Smooth muscle cell (in vitro differentiated cells): ENCODE results near the gene STK17A. TPM values are rescaled to one million over a fixed set of nuclear protein-coding genes. Genes with fewer than 3 reads are reported as not detected.

Experiments
- DNase-seq: peaks from one replicate; lab custom pipeline; 2025; ENCODE audit not compliant: unreplicated experiment; lab: John Stamatoyannopoulos, UW
- H2AFZ ChIP-seq: fragments of 200-600 bp; sonication (generic); 2 replicates; pipeline ENCODE4 v1.6.0; 2016; ENCODE audit warnings: antibody characterized with exemption, low read depth, mild to moderate bottlenecking
- H3F3A ChIP-seq: fragments of 200-600 bp; sonication (generic); 2 replicates; pipeline ENCODE4 v1.6.0; 2017; ENCODE audit warnings: antibody characterized with exemption, low read depth
- H3K27ac ChIP-seq: fragments of 200-600 bp; sonication (generic); 2 replicates; pipeline ENCODE4 v1.5.1; 2016; ENCODE audit warnings: low read depth, mild to moderate bottlenecking
- H3K27me3 ChIP-seq: fragments of 200-600 bp; sonication (generic); 2 replicates; pipeline ENCODE4 v1.6.1; 2016; ENCODE audit warnings: low read depth, mild to moderate bottlenecking
- H3K36me3 ChIP-seq: fragments of 200-600 bp; sonication (generic); 2 replicates; pipeline ENCODE4 v1.5.1; 2016; ENCODE audit warnings: low read depth
- H3K4me1 ChIP-seq: fragments of 200-600 bp; sonication (generic); 2 replicates; pipeline ENCODE4 v1.5.1; 2016; ENCODE audit warnings: low read depth
- H3K4me2 ChIP-seq: fragments of 200-600 bp; sonication (generic); 2 replicates; pipeline ENCODE4 v1.6.0; 2016; ENCODE audit warnings: mild to moderate bottlenecking
- H3K4me3 ChIP-seq: fragments of 200-600 bp; sonication (generic); 2 replicates; pipeline ENCODE4 v1.5.1; 2016; ENCODE audit warnings: mild to moderate bottlenecking
- H3K79me2 ChIP-seq: fragments of 200-600 bp; sonication (generic); 2 replicates; pipeline ENCODE4 v1.6.0; 2016; ENCODE audit warnings: low read depth, mild to moderate bottlenecking
- H3K9ac ChIP-seq: fragments of 200-600 bp; sonication (generic); 2 replicates; pipeline ENCODE4 v1.6.0; 2016; ENCODE audit warnings: low read depth
- H3K9me3 ChIP-seq: fragments of 200-600 bp; sonication (generic); replicated peaks from 2 replicates; pipeline ENCODE4 v1.5.1; 2016; ENCODE audit warnings: low read depth
- H4K20me1 ChIP-seq: fragments of 200-600 bp; sonication (generic); 2 replicates; pipeline ENCODE4 v1.6.0; 2016; ENCODE audit warnings: low read depth
- WGBS: methylation state at CpG from one replicate; pipeline ENCODE4 v1.1.7; 2016; ENCODE audit warnings: low lambda C conversion rate; 5-methylcytosine and 5-hydroxymethylcytosine counted together
- polyA plus RNA-seq: library from polyadenylated mRNA; unstranded; fragments of >200 nt; fragmentation: Nextera tagmentation; extraction: Ambion mirVana; gene quantifications from 2 replicates; pipeline ENCODE4 v1.2.1, GENCODE V29; 2016
- total RNA-seq: library from RNA; depleted of rRNA; stranded (reverse); fragments of >200 nt; gene quantifications from 2 replicates; pipeline ENCODE4 v1.2.3, GENCODE V29; 2014
- TF ChIP-seq, protein P1 (sequence below): fragments of 200-600 bp; sonication (generic); IDR thresholded peaks from 2 replicates; pipeline ENCODE4 v1.5.1; 2017; ENCODE audit warnings: borderline replicate concordance, mild to moderate bottlenecking, antibody characterized with exemption; ENCODE audit not compliant: insufficient read depth, poor library complexity, severe bottlenecking

STK17A gene
- total and polyA plus RNA-seq, 2 experiments from 2014 or later = 21.0 to 28.2 TPM

DNA sequence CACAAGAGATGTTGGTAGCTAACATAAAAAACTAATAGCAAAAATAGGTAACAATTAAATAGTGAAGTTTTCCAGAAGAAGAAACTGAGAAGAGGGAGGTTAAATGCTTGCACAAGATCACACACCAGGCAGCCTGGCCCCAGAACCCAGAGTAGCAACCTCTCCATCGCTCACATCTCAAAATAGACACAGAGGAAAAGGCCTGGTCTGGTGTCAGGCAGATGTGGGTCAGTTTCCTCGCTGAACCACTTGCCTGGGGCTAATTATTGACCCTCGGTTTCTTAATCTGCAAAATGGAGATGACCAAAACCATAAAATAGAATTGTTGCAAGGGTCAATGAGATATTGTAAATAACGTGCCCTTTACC is 44.5 kb upstream of the STK17A start:
- 92% methylated on average over 4 of the region's 4 CpGs for WGBS
- no peaks in the 10 kb centered on the region for H3K9me3 ChIP-seq

DNA sequence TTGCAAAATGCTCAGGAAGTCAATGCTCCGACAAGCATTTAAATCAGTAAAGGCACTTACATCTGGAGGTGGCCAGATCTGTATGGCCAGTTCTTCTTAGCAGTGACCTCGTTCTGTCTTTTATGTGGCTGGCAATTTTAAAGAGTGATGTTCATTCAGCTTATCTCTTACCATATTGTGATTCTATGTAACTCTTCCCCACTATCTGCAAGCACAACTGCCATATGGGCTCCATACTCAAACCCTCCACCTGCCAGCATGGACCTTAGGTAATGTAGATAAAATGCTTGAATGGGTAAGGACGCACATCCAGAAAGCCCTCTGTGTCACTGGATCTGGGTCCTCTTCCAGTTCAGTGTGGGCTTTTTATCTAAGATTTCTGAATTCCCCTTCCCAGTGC is 42.4 kb upstream of the STK17A start:
- H3K79me2 ChIP-seq = no peaks in the 10 kb centered on the region
- H3K27ac ChIP-seq = no peak overlapping the region
- no peak overlapping the region for H3K4me2 ChIP-seq
- no peak overlapping the region for H2AFZ ChIP-seq
- WGBS = 88% methylated on average over 3 of the region's 3 CpGs
- TF ChIP-seq, protein P1, sequence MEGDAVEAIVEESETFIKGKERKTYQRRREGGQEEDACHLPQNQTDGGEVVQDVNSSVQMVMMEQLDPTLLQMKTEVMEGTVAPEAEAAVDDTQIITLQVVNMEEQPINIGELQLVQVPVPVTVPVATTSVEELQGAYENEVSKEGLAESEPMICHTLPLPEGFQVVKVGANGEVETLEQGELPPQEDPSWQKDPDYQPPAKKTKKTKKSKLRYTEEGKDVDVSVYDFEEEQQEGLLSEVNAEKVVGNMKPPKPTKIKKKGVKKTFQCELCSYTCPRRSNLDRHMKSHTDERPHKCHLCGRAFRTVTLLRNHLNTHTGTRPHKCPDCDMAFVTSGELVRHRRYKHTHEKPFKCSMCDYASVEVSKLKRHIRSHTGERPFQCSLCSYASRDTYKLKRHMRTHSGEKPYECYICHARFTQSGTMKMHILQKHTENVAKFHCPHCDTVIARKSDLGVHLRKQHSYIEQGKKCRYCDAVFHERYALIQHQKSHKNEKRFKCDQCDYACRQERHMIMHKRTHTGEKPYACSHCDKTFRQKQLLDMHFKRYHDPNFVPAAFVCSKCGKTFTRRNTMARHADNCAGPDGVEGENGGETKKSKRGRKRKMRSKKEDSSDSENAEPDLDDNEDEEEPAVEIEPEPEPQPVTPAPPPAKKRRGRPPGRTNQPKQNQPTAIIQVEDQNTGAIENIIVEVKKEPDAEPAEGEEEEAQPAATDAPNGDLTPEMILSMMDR = no peak
- no peaks in the 10 kb centered on the region for H4K20me1 ChIP-seq
- DNase-seq = no peak
- no peak overlapping the region for H3K9ac ChIP-seq
- no peaks in the 10 kb centered on the region for H3F3A ChIP-seq
- no peaks in the 10 kb centered on the region for H3K36me3 ChIP-seq
- H3K4me3 ChIP-seq = no peak overlapping the region
- no peaks in the 10 kb centered on the region for H3K9me3 ChIP-seq
- H3K4me1 ChIP-seq = peaks cover 11% of the 10 kb centered on the region
- no peaks in the 10 kb centered on the region for H3K27me3 ChIP-seq

More for the DNA sequence above, 44.5 kb upstream of the STK17A start:
- H3F3A ChIP-seq = no peaks in the 10 kb centered on the region
- H3K4me3 ChIP-seq = no peak overlapping the region
- peak overlapping the region; percentile 18 for H3K4me2 ChIP-seq
- peaks cover 11% of the 10 kb centered on the region for H3K4me1 ChIP-seq
- TF ChIP-seq, protein P1 = no peak
- H4K20me1 ChIP-seq = no peaks in the 10 kb centered on the region
- no peak overlapping the region for H3K9ac ChIP-seq
- H3K79me2 ChIP-seq = no peaks in the 10 kb centered on the region
- DNase-seq = no peak
- H3K36me3 ChIP-seq = no peaks in the 10 kb centered on the region
- H2AFZ ChIP-seq = no peak overlapping the region
- H3K27ac ChIP-seq = no peak overlapping the region
- no peaks in the 10 kb centered on the region for H3K27me3 ChIP-seq

DNA sequence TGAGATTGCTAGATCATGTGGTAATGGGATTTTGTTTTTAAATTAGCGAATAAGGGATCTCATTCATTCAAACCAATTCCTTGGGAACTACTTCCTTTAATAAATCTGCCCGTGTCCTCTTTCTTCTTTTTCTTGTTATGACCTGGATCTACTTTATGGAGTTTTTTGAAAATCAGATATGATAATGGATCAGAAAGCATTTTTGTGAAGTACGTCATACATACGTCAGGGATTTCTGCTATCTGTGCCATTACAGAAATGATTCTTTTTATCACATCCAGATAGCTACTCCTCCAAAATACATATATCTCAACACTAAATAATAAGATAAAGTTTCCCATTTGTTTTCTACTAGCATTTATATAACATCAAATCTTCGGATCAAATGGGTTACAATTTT is 40.2 kb upstream of the STK17A start:
- Histone ChIP-seq H3K4me1 (no peaks in the 10 kb centered on the region), H3K4me2 (no peak overlapping the region), H3K4me3 (no peak overlapping the region), H3F3A (no peaks in the 10 kb centered on the region), H3K27ac (no peak overlapping the region), H2AFZ (no peak overlapping the region), H3K9me3 (no peaks in the 10 kb centered on the region), H3K36me3 (no peaks in the 10 kb centered on the region), H3K9ac (no peak overlapping the region), H4K20me1 (no peaks in the 10 kb centered on the region), H3K79me2 (no peaks in the 10 kb centered on the region), H3K27me3 (no peaks in the 10 kb centered on the region)
- TF ChIP-seq, protein P1 = no peak
- no peak for DNase-seq
- WGBS = 93% methylated on average over 5 of the region's 5 CpGs

DNA sequence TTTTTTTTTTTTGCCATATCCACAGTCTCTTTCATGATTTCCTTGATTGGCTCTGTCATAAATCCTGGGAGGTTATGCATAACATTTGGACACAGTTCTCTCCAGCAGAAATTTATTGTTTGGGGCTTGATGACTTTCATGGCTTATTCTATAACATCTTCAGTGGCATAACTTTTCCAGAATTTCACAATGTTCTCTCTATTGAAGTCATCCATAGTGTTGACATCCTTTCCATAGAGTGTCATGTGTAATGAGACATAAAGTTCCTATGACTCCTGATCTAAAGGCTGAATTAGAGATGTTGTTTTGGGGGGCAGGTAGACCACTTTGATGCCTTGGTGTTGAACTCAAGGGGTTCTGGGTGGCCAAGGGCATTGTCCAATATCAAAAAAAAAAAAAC is 36.7 kb upstream of the STK17A start:
- no peaks in the 10 kb centered on the region for H3K4me1 ChIP-seq
- no peak overlapping the region for H3K4me2 ChIP-seq
- H3K36me3 ChIP-seq = no peaks in the 10 kb centered on the region
- no peak overlapping the region for H3K4me3 ChIP-seq
- H3K27ac ChIP-seq = no peak overlapping the region
- no peaks in the 10 kb centered on the region for H3K27me3 ChIP-seq
- no peaks in the 10 kb centered on the region for H3F3A ChIP-seq
- no peaks in the 10 kb centered on the region for H3K79me2 ChIP-seq
- DNase-seq = no peak
- H2AFZ ChIP-seq = no peak overlapping the region
- no peak overlapping the region for H3K9ac ChIP-seq
- no peaks in the 10 kb centered on the region for H4K20me1 ChIP-seq
- TF ChIP-seq, protein P1 = no peak
- H3K9me3 ChIP-seq = no peaks in the 10 kb centered on the region
